Stimulated activated CD4-positive, alpha-beta T cell treated with anti-CD3 and anti-CD28 coated beads, Interleukin-12 subunit alpha, Interleukin-12 subunit beta, amount 100 ng/mL, for 24 hours (primary cell): ENCODE results near the gene CLNS1A.
"Not testable (repeated sequence)": the region's sequence is repeated elsewhere in the genome, so short reads cannot be mapped to it uniquely, and the experiment has no call there.

ENCODE experiments used
- DNase-seq, 2 experiments: peaks; one replicate each; pipeline ENCODE4 v3.0.0-alpha.2; 2020; ENCODE audit warnings: low read depth in 2 of 2

The CLNS1A gene

GRCh38 chr11:77619576-77620198 is 17.9 kb downstream of the CLNS1A start:
- DNase-seq: no peak

GRCh38 chr11:77617892-77618291 is 19.7 kb downstream of the CLNS1A start:
- DNase-seq: no peak

DNA sequence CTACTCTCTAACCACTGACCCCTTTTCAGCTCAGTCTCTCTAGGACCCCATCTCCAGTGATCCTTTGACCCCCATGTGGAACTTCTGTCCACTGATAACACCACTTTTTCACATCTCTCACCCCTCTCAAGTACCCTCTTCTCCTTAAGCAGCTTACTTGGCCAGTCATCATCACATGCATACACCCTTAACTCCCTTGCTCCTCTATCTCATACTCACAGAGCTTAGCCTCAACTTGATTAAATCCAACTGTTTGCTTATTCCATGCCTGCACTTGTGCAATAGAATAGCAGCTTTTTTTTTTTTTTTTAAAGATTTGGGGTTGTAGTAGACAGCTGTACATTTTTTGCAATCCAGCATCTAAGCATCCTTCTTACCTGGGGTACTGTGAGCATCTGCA is 25.7 kb downstream of the CLNS1A start:
- no peak for DNase-seq

- no peak for DNase-seq
These were observed 28.4 kb downstream of the CLNS1A start for GRCh38 chr11:77609234-77609633.

DNA sequence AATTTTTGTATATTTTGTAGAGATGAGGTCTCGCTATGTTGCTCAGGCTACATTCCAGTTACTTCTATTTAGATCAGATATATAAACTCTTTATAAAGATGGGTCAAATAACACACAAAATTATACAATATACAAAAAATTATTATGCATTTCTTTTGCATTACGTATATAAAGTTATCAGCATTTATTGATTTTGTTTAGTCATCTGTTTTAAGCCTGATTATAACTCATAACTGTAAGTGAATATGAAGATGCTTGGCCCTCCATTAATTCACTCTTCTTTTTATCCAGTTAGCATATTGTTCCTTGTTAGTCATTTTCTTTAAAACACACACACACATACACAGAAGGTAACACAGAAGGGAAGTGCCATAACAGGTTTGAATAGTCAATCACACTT is 33.3 kb downstream of the CLNS1A start:
- no peak for DNase-seq

DNA sequence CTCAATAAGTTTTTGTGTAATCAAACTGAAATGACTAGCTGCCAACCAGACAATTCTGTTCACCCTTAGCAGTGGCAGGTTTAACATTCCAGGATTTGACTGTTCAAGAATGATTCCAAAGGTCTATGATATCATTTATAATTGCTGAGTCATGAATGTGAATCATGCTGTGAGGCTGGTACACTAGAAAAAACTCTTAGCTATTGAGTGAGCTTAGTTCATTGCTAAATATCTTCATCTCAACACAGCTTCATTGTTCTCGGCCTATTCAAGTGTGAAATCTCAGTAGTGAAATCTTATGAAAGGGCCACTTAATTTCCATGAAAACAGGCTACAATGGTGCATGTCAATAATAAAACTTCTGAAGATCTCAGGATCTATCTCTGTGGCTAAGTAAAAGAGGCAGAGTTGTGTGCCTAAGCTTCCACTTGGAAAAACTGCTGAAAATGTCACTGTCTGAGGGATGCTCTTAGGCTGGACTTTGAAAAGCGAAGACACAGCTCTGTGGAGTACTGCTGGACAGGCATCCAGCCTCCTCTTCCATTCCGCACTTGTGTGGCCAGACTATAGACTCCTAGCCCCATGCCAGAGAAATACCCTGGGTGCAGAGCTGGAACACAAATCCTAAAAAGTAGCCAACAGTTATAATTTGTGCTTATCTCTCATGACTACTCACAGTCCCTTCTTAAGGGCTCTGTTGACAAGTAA is 35.1 kb downstream of the CLNS1A start:
- DNase-seq: no peak

DNA sequence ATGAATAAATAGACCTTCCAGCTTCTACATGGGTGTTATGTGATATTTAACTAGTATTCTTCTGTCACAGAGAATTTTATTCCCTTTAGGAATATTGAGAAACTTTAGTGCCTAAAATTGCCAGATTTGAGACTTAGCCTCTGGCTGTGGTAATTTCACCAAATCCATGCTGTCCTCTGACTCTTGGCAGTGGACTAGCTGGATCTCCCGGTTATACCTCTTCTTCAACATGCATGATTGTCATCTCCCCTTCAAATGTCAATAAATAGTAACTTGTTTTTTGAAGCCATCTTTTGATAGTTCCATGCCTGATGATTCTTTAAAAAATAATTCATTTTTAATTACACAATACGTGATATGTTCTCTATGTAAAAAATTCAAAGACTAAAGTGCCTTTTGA is 39.4 kb downstream of the CLNS1A start:
- no peak for DNase-seq

DNA sequence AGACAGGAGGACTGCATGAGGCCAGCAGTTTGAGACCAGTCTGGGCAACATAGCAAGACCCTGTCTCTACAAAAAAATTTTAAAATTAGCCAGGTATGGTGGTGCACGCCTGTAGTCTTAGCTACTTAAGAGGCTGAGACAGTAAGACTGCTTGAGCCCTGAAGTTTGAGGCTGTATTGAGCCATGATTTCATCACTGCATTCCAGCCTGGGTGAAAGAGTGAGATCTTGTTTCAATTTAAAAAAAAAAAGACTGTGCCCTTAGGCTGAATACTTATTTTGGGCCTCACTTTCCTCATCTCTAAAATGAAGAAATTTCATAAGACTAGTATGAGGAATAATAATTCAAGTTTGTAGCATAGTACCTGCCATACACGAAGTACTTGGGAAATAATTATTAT is 41.0 kb downstream of the CLNS1A start:
- DNase-seq: no peak

GRCh38 chr11:77593883-77594282 is 43.7 kb downstream of the CLNS1A start:
- no peak for DNase-seq

- no peak for DNase-seq
These were observed 44.9 kb downstream of the CLNS1A start for GRCh38 chr11:77592727-77593126.

DNA sequence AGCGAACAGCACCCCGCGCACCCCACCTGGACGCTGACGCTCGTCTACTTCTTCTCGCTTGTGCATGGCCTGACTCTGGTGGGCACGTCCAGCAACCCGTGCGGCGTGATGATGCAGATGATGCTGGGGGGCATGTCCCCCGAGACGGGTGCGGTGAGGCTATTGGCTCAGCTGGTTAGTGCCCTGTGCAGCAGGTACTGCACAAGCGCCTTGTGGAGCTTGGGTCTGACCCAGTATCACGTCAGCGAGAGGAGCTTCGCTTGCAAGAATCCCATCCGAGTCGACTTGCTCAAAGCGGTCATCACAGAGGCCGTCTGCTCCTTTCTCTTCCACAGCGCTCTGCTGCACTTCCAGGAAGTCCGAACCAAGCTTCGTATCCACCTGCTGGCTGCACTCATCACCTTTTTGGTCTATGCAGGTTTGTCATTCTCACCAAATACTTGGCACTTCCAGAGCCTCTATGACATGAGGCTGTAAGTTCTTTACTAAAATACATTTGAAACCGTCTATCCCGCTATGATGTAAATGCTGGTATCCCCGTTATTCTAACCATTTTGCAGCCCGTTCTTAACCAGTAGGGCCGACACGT is 47.3 kb downstream of the CLNS1A start:
- DNase-seq: no peak

- DNase-seq: peak; percentile 28 to 65
These were observed 47.9 kb downstream of the CLNS1A start, which contains the start of gene AQP11 for GRCh38 chr11:77589521-77590193. Gene AQP11, plus strand, starts transcription at chr11:77589953. Its CDS starts 40 bp downstream, at chr11:77589993.

DNA sequence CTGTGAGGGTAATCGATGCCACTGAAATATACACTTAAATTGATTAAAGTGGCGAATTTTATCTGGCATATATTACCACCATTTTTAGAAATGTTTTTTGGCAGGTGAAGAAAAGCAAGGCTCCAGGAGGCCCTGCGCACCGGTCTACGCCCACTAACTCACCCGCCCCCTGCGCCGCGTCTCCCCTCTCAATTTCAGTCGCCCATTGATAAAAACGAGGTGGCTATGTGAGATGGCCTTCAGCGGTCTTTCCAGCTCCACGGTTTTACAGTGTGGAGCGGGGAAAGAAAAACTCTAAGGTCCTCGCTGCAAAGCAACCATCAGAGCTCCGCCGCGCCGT is 48.4 kb downstream of the CLNS1A start:
- no peak for DNase-seq

GRCh38 chr11:77580712-77581337 is 56.8 kb downstream of the CLNS1A start:
- DNase-seq: no peak

GRCh38 chr11:77575428-77575827 is 62.2 kb downstream of the CLNS1A start:
- not testable (repeated sequence) for DNase-seq

DNA sequence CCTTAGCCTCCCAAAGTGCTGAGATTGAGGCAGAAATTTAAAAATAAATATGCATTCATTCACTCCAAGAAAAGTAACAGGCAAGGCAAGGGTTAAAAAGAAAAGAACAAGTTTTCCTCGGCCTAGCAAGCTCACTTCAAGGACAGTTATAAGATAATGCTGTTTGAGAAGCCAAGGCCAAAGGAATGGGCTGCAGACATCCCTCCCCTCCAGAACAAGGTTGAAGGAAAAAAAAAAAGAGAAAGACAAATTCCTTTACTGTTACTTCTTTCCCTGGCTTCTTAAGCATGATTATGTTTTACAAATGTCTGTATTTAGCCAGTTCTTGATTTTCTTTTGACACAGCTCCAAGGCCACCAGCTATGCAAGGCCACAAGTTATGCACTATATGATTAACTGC is 66.7 kb downstream of the CLNS1A start:
- not testable (repeated sequence) for DNase-seq

GRCh38 chr11:77569676-77570070 is 67.9 kb downstream of the CLNS1A start:
- DNase-seq: no peak

DNA sequence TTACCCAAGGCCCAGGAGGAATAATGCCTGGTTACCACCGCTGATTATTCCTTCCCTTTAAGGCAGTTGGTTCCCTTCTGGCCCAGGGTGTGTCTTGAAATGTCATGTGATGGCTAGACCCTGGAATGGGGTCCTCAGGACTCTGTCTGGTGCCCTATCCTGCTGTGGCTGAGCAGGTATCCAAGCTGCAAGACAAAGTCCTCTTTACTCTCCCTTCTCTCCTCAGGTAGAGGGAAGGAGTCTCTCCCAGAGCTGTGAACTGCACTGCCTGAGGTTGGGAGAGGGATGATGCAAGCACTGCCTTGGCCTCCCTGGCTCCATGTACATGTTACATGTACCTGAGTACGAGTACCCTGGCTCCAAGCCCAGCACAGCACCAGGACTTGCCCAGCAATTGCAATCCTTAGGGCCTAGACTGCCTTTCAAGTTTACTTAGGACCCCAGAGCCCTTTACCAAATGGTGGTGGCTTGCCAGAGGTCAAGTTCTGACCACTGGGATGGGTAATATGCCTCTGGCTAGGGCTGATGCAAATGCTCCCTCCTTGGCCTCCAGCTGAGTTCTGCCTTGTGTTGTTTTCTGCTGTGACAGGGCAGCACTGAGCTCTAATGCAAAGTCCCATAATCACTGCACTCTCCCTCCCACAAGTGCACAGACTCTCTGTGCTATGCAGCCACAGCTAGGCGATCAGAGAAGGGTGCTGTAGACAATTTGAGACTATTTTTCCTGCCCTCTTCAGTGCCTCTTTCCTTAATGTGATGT is 68.5 kb downstream of the CLNS1A start:
- no peak for DNase-seq

DNA sequence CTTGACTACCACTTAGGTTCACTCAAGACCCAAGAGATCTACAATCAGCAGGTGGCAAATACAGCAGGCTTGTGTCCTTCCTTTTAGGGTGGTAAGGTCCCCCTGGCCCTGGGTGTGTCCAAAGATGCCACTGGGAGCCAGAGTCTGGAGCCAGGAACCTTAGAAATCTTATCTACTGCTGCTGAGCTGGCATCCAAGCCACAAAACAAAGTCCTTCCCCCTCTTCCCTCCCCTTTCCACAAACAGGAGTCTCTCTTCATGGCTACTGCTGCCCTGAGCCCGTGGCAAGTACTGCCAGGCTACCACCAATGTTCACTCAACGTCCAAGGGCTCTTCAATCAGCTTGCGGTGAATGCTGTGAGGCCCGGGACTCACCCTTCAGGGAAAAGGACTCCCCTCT is 69.3 kb downstream of the CLNS1A start:
- DNase-seq: no peak
